ENCODE results near the gene AJAP1. TPM values are rescaled to one million over a fixed set of nuclear protein-coding genes. Genes with fewer than 3 reads are reported as not detected.

Gene AJAP1
- total RNA-seq, 2 donors from 2014 or later: 0.41 to 0.49 TPM

- Histone ChIP-seq H3K4me1 (ENCODE audit: control insufficient read depth in 1 of 2, low read depth in 2 of 2) (no peaks in the 10 kb centered on the region), H3K36me3 (no peaks in the 10 kb centered on the region), H3K27me3 (replicated peaks; ENCODE audit: insufficient read depth) (no peaks in the 10 kb centered on the region), H3K27ac (no peak overlapping the region), H3K9me3 (no peaks in the 10 kb centered on the region), H3K4me3 (no peak overlapping the region)
- ATAC-seq (ENCODE audit: insufficient number of reproducible peaks, low FRiP score, low read depth) (no peak), DNase-seq (ENCODE audit: low spot score) (no peak)
- no peak for TF ChIP-seq CTCF (IDR thresholded peaks at IDR 0.05)
Observed at GRCh38 chr1:4636186-4636585, 18.2 kb upstream of the AJAP1 start.

- H3K4me1 ChIP-seq (ENCODE audit: control insufficient read depth in 1 of 2, low read depth in 2 of 2): no peaks in the 10 kb centered on the region
- no peaks in the 10 kb centered on the region for H3K36me3 ChIP-seq
- no peak for TF ChIP-seq CTCF (IDR thresholded peaks at IDR 0.05)
- H3K27ac ChIP-seq: no peak overlapping the region
- H3K4me3 ChIP-seq: no peak overlapping the region
- DNase-seq (ENCODE audit: low spot score) (no peak), ATAC-seq (ENCODE audit: insufficient number of reproducible peaks, low FRiP score, low read depth) (no peak)
- H3K9me3 ChIP-seq: no peaks in the 10 kb centered on the region
- no peaks in the 10 kb centered on the region for H3K27me3 ChIP-seq (replicated peaks; ENCODE audit: insufficient read depth)
Observed at GRCh38 chr1:4636644-4637380, 17.6 kb upstream of the AJAP1 start.

GRCh38 chr1:4637616-4638344, 16.6 kb upstream of the AJAP1 start:
- no peak overlapping the region for H3K27ac ChIP-seq
- no peaks in the 10 kb centered on the region for H3K27me3 ChIP-seq (replicated peaks; ENCODE audit: insufficient read depth)
- no peak for DNase-seq (ENCODE audit: low spot score)

GRCh38 chr1:4638345-4638729, 16.1 kb upstream of the AJAP1 start:
- H3K4me1 ChIP-seq (ENCODE audit: control insufficient read depth in 1 of 2, low read depth in 2 of 2): no peaks in the 10 kb centered on the region
- H3K9me3 ChIP-seq: no peaks in the 10 kb centered on the region
- H3K36me3 ChIP-seq: no peaks in the 10 kb centered on the region
- H3K27me3 ChIP-seq (replicated peaks; ENCODE audit: insufficient read depth): no peaks in the 10 kb centered on the region
- TF ChIP-seq CTCF (IDR thresholded peaks at IDR 0.05): no peak
- no peak overlapping the region for H3K27ac ChIP-seq
- ATAC-seq (ENCODE audit: insufficient number of reproducible peaks, low FRiP score, low read depth) (no peak), DNase-seq (ENCODE audit: low spot score) (no peak)
- no peak overlapping the region for H3K4me3 ChIP-seq

More at GRCh38 chr1:4637616-4638344, 16.6 kb upstream of the AJAP1 start:
- Histone ChIP-seq H3K4me1 (ENCODE audit: control insufficient read depth in 1 of 2, low read depth in 2 of 2) (no peaks in the 10 kb centered on the region), H3K36me3 (no peaks in the 10 kb centered on the region), H3K9me3 (no peaks in the 10 kb centered on the region), H3K4me3 (no peak overlapping the region)
- no peak for ATAC-seq (ENCODE audit: insufficient number of reproducible peaks, low FRiP score, low read depth)
- no peak for TF ChIP-seq CTCF (IDR thresholded peaks at IDR 0.05)

- Histone ChIP-seq H3K27me3 (replicated peaks; ENCODE audit: insufficient read depth) (no peaks in the 10 kb centered on the region), H3K4me1 (ENCODE audit: control insufficient read depth in 1 of 2, low read depth in 2 of 2) (no peaks in the 10 kb centered on the region), H3K4me3 (no peak overlapping the region), H3K36me3 (no peaks in the 10 kb centered on the region), H3K9me3 (no peaks in the 10 kb centered on the region), H3K27ac (no peak overlapping the region)
- ATAC-seq (ENCODE audit: insufficient number of reproducible peaks, low FRiP score, low read depth): no peak
- no peak for TF ChIP-seq CTCF (IDR thresholded peaks at IDR 0.05)
- DNase-seq (ENCODE audit: low spot score): no peak
Observed at GRCh38 chr1:4640931-4641330, 13.5 kb upstream of the AJAP1 start.
